HG02763 (cell line): ENCODE data around the gene KRTAP4-3.
"Not testable (repeated sequence)": the region's sequence is repeated elsewhere in the genome, so short reads cannot be mapped to it uniquely, and the experiment has no call there.

Experiments used
- ATAC-seq: cut with Tn5 transposase; IDR thresholded peaks from one replicate; pipeline ENCODE4 v1.9.1; 2021; ENCODE audit warnings: mild to moderate bottlenecking, moderate library complexity; ENCODE audit not compliant: unreplicated experiment

The KRTAP4-3 gene

GRCh38 chr17:41153856-41154255, 14.2 kb downstream of the KRTAP4-3 start:
- no peak for ATAC-seq

GRCh38 chr17:41151525-41151924, 16.5 kb downstream of the KRTAP4-3 start:
- ATAC-seq = no peak

- ATAC-seq = no peak
Measured at GRCh38 chr17:41150026-41150425, 18.0 kb downstream of the KRTAP4-3 start.

GRCh38 chr17:41149652-41149985, 18.4 kb downstream of the KRTAP4-3 start, which contains the start of gene KRTAP4-5:
TSS of gene KRTAP4-5 (minus strand) at chr17:41149825. CDS start at chr17:41149767, 58 bp downstream.
- no peak for ATAC-seq

GRCh38 chr17:41148971-41149651, 18.9 kb downstream of the KRTAP4-3 start:
- ATAC-seq = not testable (repeated sequence)

GRCh38 chr17:41147531-41148204, 20.4 kb downstream of the KRTAP4-3 start:
- no peak for ATAC-seq

- ATAC-seq = no peak
Measured at GRCh38 chr17:41145261-41145660, 22.8 kb downstream of the KRTAP4-3 start.

- ATAC-seq = no peak
Measured at GRCh38 chr17:41144846-41145245, 23.2 kb downstream of the KRTAP4-3 start.

- no peak for ATAC-seq
Measured at GRCh38 chr17:41141361-41141760, 26.7 kb downstream of the KRTAP4-3 start.

- no peak for ATAC-seq
Measured at GRCh38 chr17:41140360-41141131, 27.5 kb downstream of the KRTAP4-3 start, which contains the start of gene KRTAP4-6. TSS of gene KRTAP4-6 (minus strand) at chr17:41140544. CDS start at chr17:41140487, 57 bp downstream.

GRCh38 chr17:41139865-41140264, 28.2 kb downstream of the KRTAP4-3 start:
- ATAC-seq = not testable (repeated sequence)

GRCh38 chr17:41133880-41134735, 33.9 kb downstream of the KRTAP4-3 start:
- no peak for ATAC-seq

- no peak for ATAC-seq
Measured at GRCh38 chr17:41131979-41132378, 36.0 kb downstream of the KRTAP4-3 start.

- no peak for ATAC-seq
Measured at GRCh38 chr17:41127371-41127770, 40.6 kb downstream of the KRTAP4-3 start.

- no peak for ATAC-seq
Measured at GRCh38 chr17:41126412-41126811, 41.6 kb downstream of the KRTAP4-3 start.

- ATAC-seq = no peak
Measured at GRCh38 chr17:41125064-41125463, 43.0 kb downstream of the KRTAP4-3 start.

- not testable (repeated sequence) for ATAC-seq
Measured at GRCh38 chr17:41123991-41124371, 44.0 kb downstream of the KRTAP4-3 start, which contains the start of gene KRTAP4-12. TSS of gene KRTAP4-12 (minus strand) at chr17:41124182. CDS start at chr17:41124122, 60 bp downstream.

GRCh38 chr17:41123292-41123990, 44.6 kb downstream of the KRTAP4-3 start:
- ATAC-seq = not testable (repeated sequence)

GRCh38 chr17:41121742-41122141, 46.3 kb downstream of the KRTAP4-3 start:
- ATAC-seq = no peak
